Gastroesophageal sphincter (tissue), 4 donors: Measurements from ENCODE around the gene THAP4. TPM values are rescaled to one million over a fixed set of nuclear protein-coding genes. Genes with fewer than 3 reads are reported as not detected.
"Not testable (repeated sequence)": the region's sequence is repeated elsewhere in the genome, so short reads cannot be mapped to it uniquely, and the experiment has no call there.

Source experiments
- ATAC-seq: fragments of 150-250 bp; one replicate; pipeline ENCODE4 v1.9.1; 2016; ENCODE audit warnings: mild to moderate bottlenecking, moderate library complexity
- H3K27ac ChIP-seq, 4 donors: fragments of 200-600 bp; sonication (generic) in 3 of 4; 1 replicate in 3 of 4; 2 replicates in 1 of 4; pipeline ENCODE4 v1.5.1; 2016 to 2019
- H3K27me3 ChIP-seq: fragments of 200-600 bp; sonication (generic); one replicate; pipeline ENCODE4 v1.5.1; 2019
- H3K36me3 ChIP-seq, 2 donors: fragments of 200-600 bp; sonication (generic); one replicate each; pipeline ENCODE4 v1.5.1; 2019; ENCODE audit warnings: control low read depth in 1 of 2
- H3K4me1 ChIP-seq, 3 donors: fragments of 200-600 bp; sonication (generic); 1 replicate in 2 of 3; 2 replicates in 1 of 3; pipeline ENCODE4 v1.5.1; 2016 to 2019; ENCODE audit warnings: control low read depth in 2 of 3
- H3K4me3 ChIP-seq, 2 donors: fragments of 200-600 bp; sonication (generic); one replicate each; pipeline ENCODE4 v1.5.1; 2019; ENCODE audit warnings: mild to moderate bottlenecking in 1 of 2, moderate library complexity in 1 of 2
- H3K9me3 ChIP-seq, 3 donors: fragments of 200-600 bp; sonication (generic); one replicate each; pipeline ENCODE4 v1.5.1; 2017 to 2019; ENCODE audit warnings: control low read depth in 2 of 3
- EP300 ChIP-seq: sonication (generic); formaldehyde crosslinking; IDR thresholded peaks from one replicate; pipeline ENCODE4 v1.6.1; 2017; ENCODE audit warnings: antibody characterized with exemption, mild to moderate bottlenecking
- POLR2A ChIP-seq, 2 donors: fragments of 450-650 bp; IDR thresholded peaks; one replicate each; pipeline ENCODE4 v1.6.1; 2017; ENCODE audit warnings: antibody characterized with exemption in 2 of 2, mild to moderate bottlenecking in 2 of 2, moderate library complexity in 1 of 2
- POLR2AphosphoS5 ChIP-seq: sonication (generic); formaldehyde crosslinking; IDR thresholded peaks from one replicate; pipeline ENCODE4 v1.6.1; 2017; ENCODE audit warnings: antibody characterized with exemption
- WGBS, 2 donors: methylation state at CpG; one replicate each; pipeline ENCODE4 v1.1.5; 2018; ENCODE audit warnings: low coverage in 1 of 2; 5-methylcytosine and 5-hydroxymethylcytosine counted together
- total RNA-seq, 4 donors: library from RNA; depleted of rRNA; stranded (reverse); fragments of >200 nt; gene quantifications; one replicate each; pipeline ENCODE4 v1.1.0, GENCODE V29; 2016
- TF ChIP-seq, protein P1 (sequence below), 4 experiments: fragments of 200-600 bp in 2 of 4; fragments of 450-650 bp in 2 of 4; sonication (generic) in 1 of 4; IDR thresholded peaks; one replicate each; pipeline ENCODE4 v1.5.1; 2017 to 2019; ENCODE audit warnings: antibody characterized with exemption in 4 of 4, mild to moderate bottlenecking in 2 of 4, moderate library complexity in 2 of 4

THAP4 gene
- total RNA-seq, 4 donors from 2014 or later: 36.0 to 68.4 (median 43.0) TPM

- Histone ChIP-seq H3K36me3 (peaks cover 0 to 37% of the 10 kb centered on the region in 2 donors), H3K4me1 (peaks cover 0 to 30% (median 0%) of the 10 kb centered on the region in 3 donors), H3K27ac (no peak overlapping the region), H3K27me3 (no peaks in the 10 kb centered on the region), H3K4me3 (no peak overlapping the region), H3K9me3 (no peaks in the 10 kb centered on the region)
- no peak for ATAC-seq
- 90 to 100% methylated on average over 2 of the region's 14 CpGs for WGBS, 2 donors
- TF ChIP-seq, protein P1, sequence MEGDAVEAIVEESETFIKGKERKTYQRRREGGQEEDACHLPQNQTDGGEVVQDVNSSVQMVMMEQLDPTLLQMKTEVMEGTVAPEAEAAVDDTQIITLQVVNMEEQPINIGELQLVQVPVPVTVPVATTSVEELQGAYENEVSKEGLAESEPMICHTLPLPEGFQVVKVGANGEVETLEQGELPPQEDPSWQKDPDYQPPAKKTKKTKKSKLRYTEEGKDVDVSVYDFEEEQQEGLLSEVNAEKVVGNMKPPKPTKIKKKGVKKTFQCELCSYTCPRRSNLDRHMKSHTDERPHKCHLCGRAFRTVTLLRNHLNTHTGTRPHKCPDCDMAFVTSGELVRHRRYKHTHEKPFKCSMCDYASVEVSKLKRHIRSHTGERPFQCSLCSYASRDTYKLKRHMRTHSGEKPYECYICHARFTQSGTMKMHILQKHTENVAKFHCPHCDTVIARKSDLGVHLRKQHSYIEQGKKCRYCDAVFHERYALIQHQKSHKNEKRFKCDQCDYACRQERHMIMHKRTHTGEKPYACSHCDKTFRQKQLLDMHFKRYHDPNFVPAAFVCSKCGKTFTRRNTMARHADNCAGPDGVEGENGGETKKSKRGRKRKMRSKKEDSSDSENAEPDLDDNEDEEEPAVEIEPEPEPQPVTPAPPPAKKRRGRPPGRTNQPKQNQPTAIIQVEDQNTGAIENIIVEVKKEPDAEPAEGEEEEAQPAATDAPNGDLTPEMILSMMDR (IDR thresholded peaks at IDR 0.05): no peak
- no peak for TF ChIP-seq POLR2A (IDR thresholded peaks at IDR 0.05)
- no peak for TF ChIP-seq POLR2AphosphoS5
- TF ChIP-seq EP300: no peak
Measured at GRCh38 chr2:241576293-241576654, 60.7 kb downstream of the THAP4 start.

- H3K36me3 ChIP-seq: peaks cover 0 to 37% of the 10 kb centered on the region in 2 donors
- WGBS, 2 donors: 55 to 75% methylated on average over 5 of the region's 5 CpGs
- no peaks in the 10 kb centered on the region for H3K27me3 ChIP-seq
- H3K9me3 ChIP-seq: no peaks in the 10 kb centered on the region
- no peak overlapping the region for H3K4me3 ChIP-seq
- TF ChIP-seq POLR2A (IDR thresholded peaks at IDR 0.05): no peak
- no peak for TF ChIP-seq EP300
- TF ChIP-seq POLR2AphosphoS5: no peak
- TF ChIP-seq, protein P1 (IDR thresholded peaks at IDR 0.05): no peak
- H3K27ac ChIP-seq: no peak overlapping the region
- peaks cover 0 to 30% (median 0%) of the 10 kb centered on the region in 3 donors for H3K4me1 ChIP-seq
- ATAC-seq: no peak
Measured at GRCh38 chr2:241575624-241576292, 61.2 kb downstream of the THAP4 start.

DNA sequence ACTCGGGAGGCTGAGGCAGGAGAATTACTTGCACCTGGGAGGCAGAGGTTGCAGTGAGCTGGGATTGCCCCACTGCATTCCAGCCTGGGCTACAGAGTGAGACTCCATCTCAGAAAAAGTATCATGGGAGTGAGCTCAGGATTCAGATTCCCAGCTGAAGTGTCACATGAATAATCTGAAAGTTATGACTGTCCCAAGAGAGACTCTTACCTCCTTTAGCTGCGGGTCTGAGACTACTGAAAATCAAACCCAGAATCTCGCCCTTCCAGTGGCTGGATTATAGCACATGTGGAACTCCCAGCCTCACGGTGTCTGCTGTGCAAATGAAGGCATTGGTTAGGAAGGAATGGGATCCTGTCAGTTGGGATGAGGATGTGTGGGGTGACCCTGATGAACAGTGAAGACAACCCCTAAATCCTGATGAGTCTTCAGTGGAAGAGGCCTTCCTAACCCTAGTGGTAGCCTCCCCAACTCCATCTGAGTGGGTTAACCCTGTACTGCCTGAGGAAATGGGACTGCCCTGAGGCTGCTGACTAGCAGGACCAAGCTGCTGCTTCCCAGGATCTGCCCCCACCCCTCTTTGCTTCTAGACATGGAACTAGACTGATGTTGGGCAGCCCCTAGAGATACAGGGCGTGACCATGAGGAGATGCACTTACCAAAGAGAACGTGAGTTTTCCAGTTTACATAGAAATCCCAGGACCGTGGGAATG, 61.9 kb downstream of the THAP4 start:
- H3K36me3 ChIP-seq: peaks cover 0 to 37% of the 10 kb centered on the region in 2 donors
- TF ChIP-seq POLR2A (IDR thresholded peaks at IDR 0.05): no peak
- TF ChIP-seq, protein P1 (IDR thresholded peaks at IDR 0.05): no peak
- no peak for TF ChIP-seq POLR2AphosphoS5
- no peak for TF ChIP-seq EP300

GRCh38 chr2:241573741-241574140, 63.2 kb downstream of the THAP4 start:
- peaks cover 0 to 37% of the 10 kb centered on the region in 2 donors for H3K36me3 ChIP-seq
- no peak overlapping the region for H3K27ac ChIP-seq
- ATAC-seq: no peak
- H3K4me1 ChIP-seq: peaks cover 0 to 41% (median 0%) of the 10 kb centered on the region in 3 donors
- no peaks in the 10 kb centered on the region for H3K27me3 ChIP-seq
- no peaks in the 10 kb centered on the region for H3K9me3 ChIP-seq
- H3K4me3 ChIP-seq: no peak overlapping the region
- TF ChIP-seq, protein P1 (IDR thresholded peaks at IDR 0.05): no peak
- TF ChIP-seq POLR2A (IDR thresholded peaks at IDR 0.05): no peak
- TF ChIP-seq POLR2AphosphoS5: no peak
- no peak for TF ChIP-seq EP300
- no CpG with 5 or more reads among the region's 12 CpGs for WGBS, 2 donors

More for the DNA sequence above, 61.9 kb downstream of the THAP4 start:
- Histone ChIP-seq H3K9me3 (no peaks in the 10 kb centered on the region), H3K4me1 (peaks cover 0 to 30% (median 0%) of the 10 kb centered on the region in 3 donors), H3K27ac (no peak overlapping the region), H3K4me3 (no peak overlapping the region), H3K27me3 (no peaks in the 10 kb centered on the region)
- ATAC-seq: no peak
- 71 to 75% methylated on average over 1 to 2 of the region's 7 CpGs for WGBS, 2 donors

- H3K4me3 ChIP-seq, H3K9me3 ChIP-seq, H3K27ac ChIP-seq, H3K27me3 ChIP-seq, ATAC-seq: not testable (repeated sequence)
- Histone ChIP-seq H3K36me3 (peaks cover 0 to 37% of the 10 kb centered on the region in 2 donors), H3K4me1 (peaks cover 0 to 41% (median 0%) of the 10 kb centered on the region in 3 donors)
- WGBS, 2 donors: 92% methylated on average over 2 of the region's 20 CpGs; no CpG with 5 or more reads in 1 of the 2 donors
Measured at GRCh38 chr2:241572915-241573651, 63.9 kb downstream of the THAP4 start.
